ENCODE results near the gene SLC9A7. TPM values are rescaled to one million over a fixed set of nuclear protein-coding genes. Genes with fewer than 3 reads are reported as not detected.

The SLC9A7 gene
- total RNA-seq, 1 experiment from 2014 or later: 13.1 TPM

- Histone ChIP-seq H3K4me3 (ENCODE audit: low read depth, low read length, poor library complexity, severe bottlenecking) (peak overlapping the region; percentile 57), H3K4me1 (ENCODE audit: insufficient read depth, low read length, poor library complexity, severe bottlenecking) (no peaks in the 10 kb centered on the region), H3K36me3 (ENCODE audit: insufficient read depth, low read length, poor library complexity, severe bottlenecking) (no peaks in the 10 kb centered on the region), H3K9me3 (ENCODE audit: low read depth, low read length, poor library complexity, severe bottlenecking) (peaks cover 2% of the 10 kb centered on the region), H3K27me3 (replicated peaks; ENCODE audit: insufficient read depth, low read depth, low read length, poor library complexity) (no peaks in the 10 kb centered on the region), H3K27ac (ENCODE audit: low read depth, low read length, poor library complexity, severe bottlenecking) (no peak overlapping the region)
- intact Hi-C loops (cut with micrococcal nuclease; ENCODE audit: unreplicated experiment): no loop called here
- TF ChIP-seq CTCF (conservative IDR thresholded peaks at IDR 0.05; ENCODE audit: low read depth, low read length): no peak
- no peak for TF ChIP-seq EZH2 (IDR thresholded peaks at IDR 0.05; ENCODE audit: borderline replicate concordance, low read depth, low read length, poor library complexity, severe bottlenecking)
- no peak for DNase-seq (ENCODE audit: low spot score)
- BruUV-seq (replicated peaks): no TSS peak
- ChIA-PET CTCF (interaction anchor here (1.3 kb wide), 1 partner anchor 39 kb away, joined by 3 read pairs; no protein-coding TSS in a partner anchor), POLR2A (ENCODE audit: low non-redundant PET) (no interaction called here)
These were observed 1.3 kb downstream of the SLC9A7 start for GRCh38 chrX:46757593-46757992.

GRCh38 chrX:46757052-46757451 lies 1.9 kb downstream of the SLC9A7 start:
- no peak overlapping the region for H3K27ac ChIP-seq (ENCODE audit: low read depth, low read length, poor library complexity, severe bottlenecking)
- DNase-seq (ENCODE audit: low spot score): no peak
- TF ChIP-seq CTCF (conservative IDR thresholded peaks at IDR 0.05; ENCODE audit: low read depth, low read length): no peak
- no peak for TF ChIP-seq EZH2 (IDR thresholded peaks at IDR 0.05; ENCODE audit: borderline replicate concordance, low read depth, low read length, poor library complexity, severe bottlenecking)
- CTCF ChIA-PET: no interaction called here
- BruUV-seq (replicated peaks): TSS peak; percentile 34
- H3K27me3 ChIP-seq (replicated peaks; ENCODE audit: insufficient read depth, low read depth, low read length, poor library complexity): no peaks in the 10 kb centered on the region
- POLR2A ChIA-PET (ENCODE audit: low non-redundant PET): no interaction called here
- H3K36me3 ChIP-seq (ENCODE audit: insufficient read depth, low read length, poor library complexity, severe bottlenecking): no peaks in the 10 kb centered on the region
- H3K4me1 ChIP-seq (ENCODE audit: insufficient read depth, low read length, poor library complexity, severe bottlenecking): no peaks in the 10 kb centered on the region
- H3K4me3 ChIP-seq (ENCODE audit: low read depth, low read length, poor library complexity, severe bottlenecking): no peak overlapping the region
- H3K9me3 ChIP-seq (ENCODE audit: low read depth, low read length, poor library complexity, severe bottlenecking): no peaks in the 10 kb centered on the region
- intact Hi-C loops (cut with micrococcal nuclease; ENCODE audit: unreplicated experiment): no loop called here

- ChIA-PET CTCF (no interaction called here), POLR2A (ENCODE audit: low non-redundant PET) (no interaction called here)
- no TSS peak for BruUV-seq (replicated peaks)
- TF ChIP-seq CTCF (conservative IDR thresholded peaks at IDR 0.05; ENCODE audit: low read depth, low read length) (no peak), EZH2 (IDR thresholded peaks at IDR 0.05; ENCODE audit: borderline replicate concordance, low read depth, low read length, poor library complexity, severe bottlenecking) (no peak)
- Histone ChIP-seq H3K27ac (ENCODE audit: low read depth, low read length, poor library complexity, severe bottlenecking) (no peak overlapping the region), H3K4me3 (ENCODE audit: low read depth, low read length, poor library complexity, severe bottlenecking) (no peak overlapping the region), H3K4me1 (ENCODE audit: insufficient read depth, low read length, poor library complexity, severe bottlenecking) (no peaks in the 10 kb centered on the region), H3K36me3 (ENCODE audit: insufficient read depth, low read length, poor library complexity, severe bottlenecking) (no peaks in the 10 kb centered on the region), H3K9me3 (ENCODE audit: low read depth, low read length, poor library complexity, severe bottlenecking) (no peaks in the 10 kb centered on the region), H3K27me3 (replicated peaks; ENCODE audit: insufficient read depth, low read depth, low read length, poor library complexity) (no peaks in the 10 kb centered on the region)
- intact Hi-C loops (cut with micrococcal nuclease; ENCODE audit: unreplicated experiment): no loop called here
- DNase-seq (ENCODE audit: low spot score): no peak
These were observed 3.2 kb downstream of the SLC9A7 start for GRCh38 chrX:46755671-46756070.

All from A673 (cell line).